Muscle layer of duodenum (tissue), 2 donors: Measurements from ENCODE around the gene RAF1.
"Not testable (repeated sequence)": the region's sequence is repeated elsewhere in the genome, so short reads cannot be mapped to it uniquely, and the experiment has no call there.

Source experiments
- H3K27ac ChIP-seq: one replicate; pipeline ENCODE4 v1.7.0; 2013; ENCODE audit warnings: mild to moderate bottlenecking, low read length
- H3K27me3 ChIP-seq: one replicate; pipeline ENCODE4 v1.7.0; 2013; ENCODE audit warnings: low read depth, mild to moderate bottlenecking, control low read depth, low read length
- H3K36me3 ChIP-seq, 2 donors: one replicate each; pipeline ENCODE4 v1.7.0; 2013; ENCODE audit warnings: low read length in 2 of 2, control low read depth in 1 of 2, mild to moderate bottlenecking in 1 of 2; ENCODE audit not compliant: insufficient read depth in 2 of 2, control insufficient read depth in 1 of 2
- H3K4me1 ChIP-seq, 2 donors: one replicate each; pipeline ENCODE4 v1.7.0; 2013; ENCODE audit warnings: low read length in 2 of 2, mild to moderate bottlenecking in 2 of 2, control low read depth in 1 of 2, moderate library complexity in 1 of 2; ENCODE audit not compliant: insufficient read depth in 2 of 2, control insufficient read depth in 1 of 2
- H3K4me3 ChIP-seq, 2 donors: one replicate each; pipeline ENCODE4 v1.7.0; 2013; ENCODE audit warnings: low read length in 2 of 2, low read depth in 1 of 2, mild to moderate bottlenecking in 1 of 2
- H3K9me3 ChIP-seq, 2 donors: one replicate each; pipeline ENCODE4 v1.7.0; 2013; ENCODE audit warnings: low read length in 2 of 2, control low read depth in 1 of 2, mild to moderate bottlenecking in 1 of 2; ENCODE audit not compliant: control insufficient read depth in 1 of 2
- donor health status: healthy.

Gene RAF1

DNA sequence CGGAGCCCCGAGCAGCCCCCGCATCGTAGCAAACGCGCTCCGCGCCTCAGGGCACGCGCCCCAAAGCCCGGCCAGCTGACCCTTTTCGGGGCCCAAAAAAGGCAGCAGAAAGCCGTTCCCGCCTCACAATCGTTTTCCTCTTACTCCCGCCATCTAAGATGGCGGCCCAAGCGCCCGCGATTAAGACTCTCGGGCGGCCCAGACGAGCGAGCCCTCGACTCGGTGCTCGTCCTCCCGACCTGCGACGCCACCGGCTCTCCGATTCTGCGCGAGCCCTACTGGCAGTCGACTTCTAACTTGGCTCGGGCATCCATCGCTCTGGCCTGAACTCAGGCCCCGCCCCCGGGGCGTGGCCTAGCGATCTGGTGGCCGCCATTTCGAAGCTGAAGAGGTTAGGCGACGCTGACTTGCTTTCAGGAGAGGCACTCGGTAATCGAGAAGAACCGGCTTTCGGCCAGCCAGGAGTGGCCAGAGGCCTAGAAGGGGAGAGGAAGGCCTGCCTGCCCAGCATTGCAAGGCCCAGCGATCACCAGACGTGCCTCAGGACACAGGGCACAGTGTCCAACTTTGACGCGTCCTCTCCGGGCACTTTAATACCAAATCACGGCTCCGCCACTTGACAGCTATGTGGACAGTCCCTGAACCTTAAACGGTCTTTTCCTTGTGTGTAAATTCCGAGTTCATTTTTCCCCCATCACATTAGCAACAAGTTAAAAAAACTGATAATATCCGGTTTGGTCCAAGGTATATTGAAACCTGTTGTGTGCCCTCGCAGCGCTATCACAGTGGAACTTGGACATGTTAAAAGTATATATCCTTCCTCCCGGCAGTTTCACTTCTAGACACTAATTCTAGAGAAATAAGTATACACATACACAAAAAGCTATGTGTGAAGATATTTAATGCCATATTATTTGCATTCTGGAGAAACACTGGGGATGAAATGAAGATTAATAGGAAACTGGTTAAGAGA is at the start of gene RAF1:
RAF1 (minus strand) TSS at position 182 of the 973 bp plus-strand sequence. CDS start 45,396 bp downstream, outside the sequence.
- peaks cover 6 to 18% of the 10 kb centered on the region in 2 donors for H3K4me1 ChIP-seq
- H3K27me3 ChIP-seq: no peaks in the 10 kb centered on the region
- H3K4me3 ChIP-seq: peak within 1 kb of the TSS; percentile 97 to 99
- peaks cover 0 to 7% of the 10 kb centered on the region in 2 donors for H3K36me3 ChIP-seq
- peak within 1 kb of the TSS; percentile 99 for H3K27ac ChIP-seq
- H3K9me3 ChIP-seq: no peaks in the 10 kb centered on the region

DNA sequence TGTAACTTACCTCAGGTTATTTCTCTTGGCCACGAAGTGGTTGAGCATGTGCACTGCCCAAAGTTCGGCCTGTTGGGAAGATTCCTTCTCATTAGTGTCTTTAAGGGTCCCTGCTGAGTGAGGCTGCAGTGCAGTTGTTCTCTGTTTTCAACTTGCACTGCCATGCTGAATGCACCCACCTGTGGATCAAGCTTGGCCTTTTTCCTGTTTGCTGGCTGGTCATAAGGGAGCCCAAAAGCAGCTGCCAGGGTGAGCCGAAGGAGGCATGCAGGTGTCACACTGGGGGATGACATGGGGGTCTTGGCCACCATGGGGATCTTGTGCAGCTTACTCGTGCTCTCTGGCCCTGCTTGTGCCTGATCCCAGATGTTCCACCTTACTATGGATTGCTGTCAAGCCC is 46.1 kb upstream of the RAF1 start:
- Histone ChIP-seq H3K27ac (no peak overlapping the region), H3K36me3 (no peaks in the 10 kb centered on the region), H3K4me1 (peaks cover 0 to 4% of the 10 kb centered on the region in 2 donors)

DNA sequence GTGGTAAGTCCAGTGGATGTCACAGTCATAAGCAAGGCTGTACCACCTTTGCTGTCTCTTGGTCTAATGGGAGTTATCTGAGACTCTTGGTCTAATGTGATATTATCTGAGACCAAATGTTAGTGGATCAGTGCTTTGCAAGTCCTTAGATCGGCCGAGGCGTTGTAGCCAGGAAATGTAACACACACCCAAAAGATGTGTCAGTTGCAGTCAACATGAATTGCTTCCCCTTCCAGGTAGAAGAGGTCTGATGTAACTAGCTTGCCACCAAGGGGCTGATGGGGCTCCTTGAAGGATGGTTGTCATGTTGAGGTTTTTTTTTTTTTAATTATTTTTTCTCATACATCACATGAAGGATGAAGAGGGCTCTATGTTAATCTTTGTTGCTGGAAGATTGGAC is 45.4 kb upstream of the RAF1 start:
- Histone ChIP-seq H3K36me3 (no peaks in the 10 kb centered on the region), H3K27ac (no peak overlapping the region), H3K9me3 (no peaks in the 10 kb centered on the region), H3K27me3 (no peaks in the 10 kb centered on the region), H3K4me3 (no peak overlapping the region), H3K4me1 (peaks cover 0 to 4% of the 10 kb centered on the region in 2 donors)

More for the DNA sequence above, 46.1 kb upstream of the RAF1 start:
- Histone ChIP-seq H3K27me3 (no peaks in the 10 kb centered on the region), H3K4me3 (no peak overlapping the region), H3K9me3 (no peaks in the 10 kb centered on the region)

DNA sequence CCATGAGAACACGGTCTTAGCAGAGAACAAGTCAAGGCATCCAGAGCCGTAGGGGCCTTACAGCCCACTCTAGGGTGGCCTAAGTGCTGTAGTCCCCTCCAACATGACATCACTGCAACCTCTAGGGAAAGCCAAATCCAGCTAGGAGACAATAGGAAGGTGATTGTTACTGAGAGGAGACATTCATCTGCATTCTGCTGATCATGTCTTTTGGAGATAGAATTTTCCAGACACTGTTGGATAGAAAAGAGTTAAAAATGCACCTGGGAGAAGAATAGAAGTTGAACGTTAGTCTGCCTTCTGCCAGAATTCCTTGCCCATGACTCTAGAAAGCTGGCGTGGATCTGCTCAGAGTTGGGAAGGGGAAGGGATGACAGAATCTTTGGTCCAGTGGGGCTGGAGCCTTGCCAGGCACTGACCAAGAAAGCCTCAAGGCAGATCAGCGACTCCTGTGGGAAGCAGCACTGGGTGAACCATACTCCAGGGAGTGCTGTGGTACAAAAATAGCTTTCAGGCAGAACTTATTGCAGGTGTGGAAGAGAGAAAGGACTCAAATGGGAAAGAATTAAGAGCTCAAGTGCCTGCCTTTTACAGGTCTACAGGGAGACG is 44.8 kb upstream of the RAF1 start:
- Histone ChIP-seq H3K9me3 (no peaks in the 10 kb centered on the region), H3K36me3 (no peaks in the 10 kb centered on the region), H3K27ac (no peak overlapping the region), H3K27me3 (no peaks in the 10 kb centered on the region), H3K4me1 (peaks cover 0 to 4% of the 10 kb centered on the region in 2 donors), H3K4me3 (no peak overlapping the region)

DNA sequence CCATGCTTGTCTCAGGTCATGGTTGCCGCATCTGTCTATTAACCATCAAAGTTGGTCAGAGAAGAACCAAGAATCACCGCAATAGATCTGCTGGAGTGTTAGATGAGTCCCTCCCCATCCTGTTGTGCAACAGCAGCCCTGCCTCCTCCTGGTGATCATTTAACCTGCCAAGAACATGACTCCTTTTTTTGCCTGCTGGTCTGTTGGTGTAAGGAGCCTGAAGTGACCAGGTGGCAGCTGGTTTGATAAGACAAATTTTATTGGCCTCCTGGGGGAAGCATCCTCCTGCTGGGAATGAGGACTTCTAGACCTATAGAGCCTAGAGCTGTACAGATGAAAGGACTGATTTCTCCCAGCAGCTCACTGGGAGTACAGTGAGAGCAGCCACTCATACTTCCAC is 43.5 kb upstream of the RAF1 start:
- no peak overlapping the region for H3K27ac ChIP-seq
- H3K4me1 ChIP-seq: peaks cover 0 to 4% of the 10 kb centered on the region in 2 donors

DNA sequence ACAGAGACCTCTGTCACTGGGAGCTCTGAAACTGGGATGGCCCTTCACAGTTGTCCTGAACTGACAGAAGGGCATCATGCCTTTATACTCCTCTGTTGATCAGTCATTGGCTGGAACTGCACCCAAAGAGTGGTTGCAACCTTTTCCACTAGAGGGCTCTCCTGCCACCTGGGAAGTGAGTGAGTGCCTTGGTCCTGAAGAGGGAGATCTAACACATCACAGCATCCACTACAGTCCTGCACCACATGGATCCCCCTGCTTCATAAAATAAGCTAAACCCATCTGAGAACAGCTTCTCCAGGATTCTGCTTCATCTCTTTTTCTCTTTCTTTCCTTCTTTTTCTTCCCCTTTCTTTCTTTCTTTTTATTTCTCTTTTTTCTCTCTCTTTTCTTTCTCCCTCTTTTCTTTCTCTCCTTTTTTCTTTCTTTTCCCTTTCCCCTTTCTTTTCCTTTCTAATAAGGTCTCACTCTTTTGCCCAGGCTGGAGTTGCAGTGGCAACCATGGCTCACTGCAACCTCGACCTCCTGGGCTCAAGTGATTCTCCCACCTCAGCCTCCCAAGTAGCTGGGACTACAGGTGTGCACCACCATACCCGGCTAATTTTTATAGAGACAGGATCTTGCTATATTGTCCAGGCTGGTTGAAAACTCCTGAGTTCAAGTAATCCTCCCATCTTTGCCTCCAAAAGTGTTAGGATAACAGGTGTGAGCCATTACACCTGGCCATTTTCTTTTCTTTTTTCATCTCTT is 42.8 kb upstream of the RAF1 start:
- Histone ChIP-seq H3K36me3 (no peaks in the 10 kb centered on the region), H3K27ac (no peak overlapping the region), H3K9me3 (no peaks in the 10 kb centered on the region), H3K27me3 (no peaks in the 10 kb centered on the region), H3K4me1 (peaks cover 0 to 4% of the 10 kb centered on the region in 2 donors), H3K4me3 (no peak overlapping the region)

More for the DNA sequence above, 43.5 kb upstream of the RAF1 start:
- H3K9me3 ChIP-seq: no peaks in the 10 kb centered on the region
- H3K4me3 ChIP-seq: no peak overlapping the region
- H3K27me3 ChIP-seq: no peaks in the 10 kb centered on the region
- no peaks in the 10 kb centered on the region for H3K36me3 ChIP-seq

DNA sequence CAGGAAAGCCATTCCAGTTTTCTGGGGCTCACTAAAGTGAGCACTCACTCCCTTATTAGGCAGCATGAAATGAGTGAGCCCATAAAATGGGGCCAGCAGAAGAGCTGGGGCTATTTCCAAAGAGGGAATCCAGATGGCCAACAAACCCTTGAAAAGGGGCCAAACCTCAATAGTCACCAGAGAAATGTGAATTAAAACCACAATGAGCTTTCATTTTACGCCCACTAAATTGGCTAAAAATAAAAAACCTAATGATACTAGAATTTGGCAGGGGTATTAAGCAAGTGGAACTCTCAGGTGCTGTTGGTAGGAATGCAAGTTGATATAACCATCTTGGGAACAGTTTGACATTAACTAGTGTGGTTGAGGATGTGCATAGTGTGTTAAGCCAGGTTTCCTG is 42.1 kb upstream of the RAF1 start:
- H3K9me3 ChIP-seq: no peaks in the 10 kb centered on the region
- H3K4me3 ChIP-seq: no peak overlapping the region
- H3K36me3 ChIP-seq: no peaks in the 10 kb centered on the region
- peaks cover 0 to 4% of the 10 kb centered on the region in 2 donors for H3K4me1 ChIP-seq
- no peak overlapping the region for H3K27ac ChIP-seq
- H3K27me3 ChIP-seq: no peaks in the 10 kb centered on the region

DNA sequence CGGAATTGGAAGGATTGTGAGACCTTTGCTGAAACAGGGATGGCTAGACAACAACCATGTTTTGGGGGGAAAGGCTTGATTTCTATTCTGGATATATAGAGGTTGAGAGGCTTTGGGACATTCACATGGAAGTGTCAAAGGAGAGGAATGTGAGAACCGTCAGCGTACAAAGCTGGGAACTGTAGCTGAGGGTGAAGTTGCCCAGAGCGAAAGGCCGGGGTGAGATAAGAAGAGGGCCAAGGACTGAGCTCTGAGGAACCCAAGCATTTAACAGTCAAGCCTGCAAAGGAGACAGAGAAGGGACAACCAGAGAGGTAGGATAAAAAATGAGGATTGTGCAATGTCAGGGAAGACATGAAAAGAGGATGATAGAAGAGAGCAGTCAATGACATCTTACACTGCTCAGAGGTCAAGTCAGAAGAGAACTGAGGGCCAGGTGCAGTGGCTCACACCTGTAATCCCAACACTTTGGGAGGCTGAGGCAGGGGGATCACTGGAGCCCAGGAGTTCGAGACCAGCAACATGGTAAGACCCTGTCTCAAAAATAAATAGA is 41.5 kb upstream of the RAF1 start:
- Histone ChIP-seq H3K36me3 (no peaks in the 10 kb centered on the region), H3K4me1 (peaks cover 0 to 4% of the 10 kb centered on the region in 2 donors), H3K27me3 (no peaks in the 10 kb centered on the region), H3K4me3 (no peak overlapping the region), H3K9me3 (no peaks in the 10 kb centered on the region), H3K27ac (no peak overlapping the region)

DNA sequence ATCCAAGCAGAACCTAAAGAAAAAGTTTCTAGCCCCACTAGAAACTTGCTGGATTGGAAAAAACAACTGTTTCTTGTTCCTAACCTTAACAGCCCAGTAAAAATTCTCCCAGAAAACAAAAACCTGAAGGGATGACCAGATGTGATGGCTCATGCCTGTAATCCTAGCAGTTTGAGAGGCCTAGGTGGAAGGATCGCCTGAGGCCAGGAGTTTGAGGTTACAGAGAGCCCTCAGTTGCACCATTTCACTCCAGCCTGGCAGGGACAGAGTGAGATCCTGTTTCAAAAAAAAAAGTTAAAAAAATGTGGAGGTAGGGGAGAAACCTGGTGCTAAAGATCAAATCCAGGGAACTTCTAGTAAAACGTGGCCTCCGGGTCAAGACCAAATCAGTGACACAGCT is 38.6 kb upstream of the RAF1 start:
- H3K4me1 ChIP-seq: no peaks in the 10 kb centered on the region
- H3K9me3 ChIP-seq: no peaks in the 10 kb centered on the region
- no peaks in the 10 kb centered on the region for H3K36me3 ChIP-seq
- no peak overlapping the region for H3K4me3 ChIP-seq
- H3K27ac ChIP-seq: no peak overlapping the region
- no peaks in the 10 kb centered on the region for H3K27me3 ChIP-seq

DNA sequence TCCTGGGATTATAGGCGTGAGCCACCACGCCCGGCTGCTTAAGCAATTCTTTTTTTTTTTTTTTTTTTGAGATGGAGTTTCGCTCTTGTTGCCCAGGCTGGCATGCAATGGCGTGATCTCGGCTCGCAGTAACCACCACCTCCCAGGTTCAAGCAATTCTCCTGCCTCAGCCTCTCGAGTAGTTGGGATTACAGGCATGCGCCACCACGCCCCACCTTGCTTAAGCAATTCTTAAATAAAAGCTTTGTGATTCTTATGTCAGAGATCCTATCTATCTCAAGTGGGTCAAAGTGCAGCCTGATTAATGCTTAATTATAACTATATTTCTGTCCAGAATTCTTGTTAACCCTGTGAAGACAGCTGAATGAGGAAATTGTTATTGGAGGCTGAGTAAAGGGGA is 37.7 kb upstream of the RAF1 start:
- not testable (repeated sequence) for H3K9me3 ChIP-seq, H3K27me3 ChIP-seq, H3K36me3 ChIP-seq, H3K27ac ChIP-seq, H3K4me3 ChIP-seq, H3K4me1 ChIP-seq

DNA sequence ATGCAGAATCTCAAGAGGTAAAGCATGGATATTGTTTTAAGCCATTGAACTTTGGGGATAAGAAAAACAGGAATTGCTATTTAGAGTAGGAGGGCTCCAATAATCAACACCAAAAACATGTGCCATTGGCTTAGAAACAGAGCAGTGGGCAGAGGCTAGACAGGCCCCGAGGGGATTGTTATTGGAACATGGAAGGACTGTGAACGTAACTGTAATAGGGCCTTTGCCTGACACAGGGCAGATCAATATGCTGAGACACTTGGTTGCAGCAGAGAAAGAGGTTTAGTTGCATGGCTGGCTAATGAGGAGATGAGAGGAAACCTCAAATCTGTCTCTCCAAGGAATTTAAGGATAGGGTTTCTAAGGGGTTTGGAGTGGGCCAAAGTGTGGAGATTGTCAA is 36.9 kb upstream of the RAF1 start:
- Histone ChIP-seq H3K27me3 (no peaks in the 10 kb centered on the region), H3K27ac (no peak overlapping the region), H3K36me3 (no peaks in the 10 kb centered on the region), H3K9me3 (no peaks in the 10 kb centered on the region), H3K4me1 (no peaks in the 10 kb centered on the region), H3K4me3 (no peak overlapping the region)
